Measurements from ENCODE around the gene BTN2A1.

DNA sequence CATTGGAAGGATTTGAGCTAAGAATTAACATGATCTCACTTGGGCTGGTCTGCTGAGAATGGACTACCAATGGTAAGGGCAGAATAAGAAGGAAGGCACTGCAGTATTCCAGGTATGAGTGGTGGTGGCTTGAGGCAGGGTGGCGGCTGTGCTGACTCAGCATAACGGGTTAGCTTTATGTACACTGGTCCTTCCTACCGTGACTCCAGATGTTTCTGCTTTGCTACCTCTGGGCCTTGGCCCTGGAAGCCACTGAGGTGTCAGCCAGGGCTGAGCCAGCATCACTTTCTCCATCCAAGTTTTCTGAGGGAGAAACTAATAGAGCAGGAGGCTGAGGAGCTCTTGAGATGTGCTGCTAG is 30.3 kb upstream of the BTN2A1 start:
- TF ChIP-seq, protein P1, sequence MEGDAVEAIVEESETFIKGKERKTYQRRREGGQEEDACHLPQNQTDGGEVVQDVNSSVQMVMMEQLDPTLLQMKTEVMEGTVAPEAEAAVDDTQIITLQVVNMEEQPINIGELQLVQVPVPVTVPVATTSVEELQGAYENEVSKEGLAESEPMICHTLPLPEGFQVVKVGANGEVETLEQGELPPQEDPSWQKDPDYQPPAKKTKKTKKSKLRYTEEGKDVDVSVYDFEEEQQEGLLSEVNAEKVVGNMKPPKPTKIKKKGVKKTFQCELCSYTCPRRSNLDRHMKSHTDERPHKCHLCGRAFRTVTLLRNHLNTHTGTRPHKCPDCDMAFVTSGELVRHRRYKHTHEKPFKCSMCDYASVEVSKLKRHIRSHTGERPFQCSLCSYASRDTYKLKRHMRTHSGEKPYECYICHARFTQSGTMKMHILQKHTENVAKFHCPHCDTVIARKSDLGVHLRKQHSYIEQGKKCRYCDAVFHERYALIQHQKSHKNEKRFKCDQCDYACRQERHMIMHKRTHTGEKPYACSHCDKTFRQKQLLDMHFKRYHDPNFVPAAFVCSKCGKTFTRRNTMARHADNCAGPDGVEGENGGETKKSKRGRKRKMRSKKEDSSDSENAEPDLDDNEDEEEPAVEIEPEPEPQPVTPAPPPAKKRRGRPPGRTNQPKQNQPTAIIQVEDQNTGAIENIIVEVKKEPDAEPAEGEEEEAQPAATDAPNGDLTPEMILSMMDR (IDR thresholded peaks at IDR 0.05), result no peak
- TF ChIP-seq POLR2AphosphoS5 (IDR thresholded peaks at IDR 0.05) (no peak), POLR2A (IDR thresholded peaks at IDR 0.05) (no peak)

All from gastroesophageal sphincter (tissue), 3 donors.